Naive thymus-derived CD8-positive, alpha-beta T cell (primary cell): ENCODE measurements around the gene SUPT4H1. TPM values are rescaled to one million over a fixed set of nuclear protein-coding genes. Genes with fewer than 3 reads are reported as not detected.

Source experiments
- ATAC-seq, 2 donors: fragments of 150-1000 bp; cut with Tn5 transposase in 1 of 2; sonication (Bioruptor Pico), chemical (Tn5 transposase) in 1 of 2; 1 replicate in 1 of 2; 2 replicates in 1 of 2; pipeline ENCODE4 v1.10.0; 2021; ENCODE audit warnings: mild to moderate bottlenecking in 2 of 2, moderate library complexity in 2 of 2
- POLR2A ChIA-PET: fragments of 350-600 bp; sonication (Branson Sonifier 250); formaldehyde crosslinking; loops from one replicate; lab custom pipeline; 2021; ENCODE audit warnings: antibody characterized with exemption; lab: Charles Lee
- DNase-seq, 10 donors: peaks; one replicate each; pipeline versions ENCODE4 v3.0.0 to v3.0.0-alpha.2; 2020 to 2022
- H3K27ac Mint-ChIP-seq, 10 donors: one replicate each; pipeline ENCODE4 v1.8.0; 2020 to 2022; ENCODE audit warnings: mild to moderate bottlenecking in 10 of 10, mixed read lengths in 10 of 10, moderate library complexity in 4 of 10, inconsistent platforms in 1 of 10
- H3K27me3 Mint-ChIP-seq, 5 donors: one replicate each; pipeline ENCODE4 v1.8.0; 2021 to 2022; ENCODE audit warnings: mixed read lengths in 5 of 5
- H3K36me3 Mint-ChIP-seq, 3 donors: one replicate each; pipeline ENCODE4 v1.8.0; 2020 to 2022; ENCODE audit warnings: mixed read lengths in 3 of 3, mild to moderate bottlenecking in 2 of 3, inconsistent platforms in 1 of 3
- H3K4me1 Mint-ChIP-seq, 4 donors: one replicate each; pipeline ENCODE4 v1.8.0; 2021 to 2022; ENCODE audit warnings: mixed read lengths in 4 of 4
- H3K4me3 Mint-ChIP-seq, 10 donors: one replicate each; pipeline ENCODE4 v1.8.0; 2020 to 2022; ENCODE audit warnings: mild to moderate bottlenecking in 10 of 10, mixed read lengths in 10 of 10, moderate library complexity in 6 of 10, inconsistent platforms in 1 of 10
- H3K9me3 Mint-ChIP-seq, 9 donors: one replicate each; pipeline ENCODE4 v1.8.0; 2020 to 2022; ENCODE audit warnings: mixed read lengths in 9 of 9, mild to moderate bottlenecking in 3 of 9, inconsistent platforms in 1 of 9, moderate library complexity in 1 of 9
- polyA plus RNA-seq, 3 donors: library from polyadenylated mRNA; unstranded; fragments of 300-500 nt; fragmentation: Illumina TruSeq; gene quantifications; one replicate each; pipeline ENCODE4 v1.2.3, GENCODE V29; 2021
- total RNA-seq, 8 experiments: library from RNA in 2 of 8; stranded (reverse) in 2 of 8; gene quantifications; one replicate each; pipeline ENCODE4 v1.2.3 and lab custom pipeline; 2021 to 2026

Gene SUPT4H1
- total and polyA plus RNA-seq, 5 experiments from 2014 or later, result 58.2 to 97.4 (median 65.9) TPM

- no peak overlapping the region for H3K4me3 Mint-ChIP-seq
- POLR2A ChIA-PET, result interaction anchor here (0.6 to 1.0 kb wide), 4 partner anchors 17 to 52 kb away, joined by 3 read pairs; partner anchors contain the start of gene SUPT4H1
These were observed 17.4 kb upstream of the SUPT4H1 start for GRCh38 chr17:58369214-58370031.

DNA sequence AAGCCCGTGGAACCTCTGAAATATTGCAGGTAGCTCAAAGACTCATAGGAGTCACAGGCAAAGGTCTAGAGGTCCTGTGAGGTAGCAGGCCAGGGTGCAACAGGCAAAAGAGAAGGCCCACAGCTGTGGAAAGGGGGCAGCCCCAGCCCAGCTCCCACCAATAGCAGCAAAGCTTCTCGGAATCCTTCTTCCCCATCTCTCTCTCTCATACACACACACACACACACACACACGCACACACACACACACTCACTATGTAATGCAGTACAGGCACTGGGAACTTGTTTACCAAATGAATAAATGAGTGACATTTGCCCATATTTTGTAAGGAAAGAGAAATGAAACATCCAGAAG lies 16.8 kb upstream of the SUPT4H1 start:
- H3K9me3 Mint-ChIP-seq, result no peaks in the 10 kb centered on the region
- no peak for ATAC-seq
- H3K36me3 Mint-ChIP-seq, result peaks cover 0 to 5% (median 5%) of the 10 kb centered on the region in 3 donors
- peak overlapping the region in 2 of 10 donors; percentile 7 to 85 for H3K27ac Mint-ChIP-seq
- POLR2A ChIA-PET, result interaction anchor here (0.7 kb wide), 1 partner anchor 23 kb away, joined by 3 read pairs; no protein-coding TSS in a partner anchor
- no peaks in the 10 kb centered on the region for H3K27me3 Mint-ChIP-seq
- H3K4me3 Mint-ChIP-seq, result peak overlapping the region in 1 of 10 donors; percentile 42
- no peak for DNase-seq
- H3K4me1 Mint-ChIP-seq, result peaks cover 11 to 42% (median 24%) of the 10 kb centered on the region in 4 donors

More at GRCh38 chr17:58369214-58370031, 17.4 kb upstream of the SUPT4H1 start:
- ATAC-seq, result no peak
- Mint-ChIP-seq H3K4me1 (peaks cover 11 to 42% (median 21%) of the 10 kb centered on the region in 4 donors), H3K27ac (peak overlapping the region in 5 of 10 donors; percentile 7 to 85 (median 60)), H3K36me3 (peaks cover 0 to 5% (median 5%) of the 10 kb centered on the region in 3 donors), H3K27me3 (no peaks in the 10 kb centered on the region), H3K9me3 (no peaks in the 10 kb centered on the region)
- DNase-seq, result no peak

GRCh38 chr17:58367461-58367860 lies 15.5 kb upstream of the SUPT4H1 start:
- no peaks in the 10 kb centered on the region for H3K27me3 Mint-ChIP-seq
- POLR2A ChIA-PET, result interaction anchor here (0.6 kb wide), 1 partner anchor 290 kb away, joined by 3 read pairs; no protein-coding TSS in a partner anchor

DNA sequence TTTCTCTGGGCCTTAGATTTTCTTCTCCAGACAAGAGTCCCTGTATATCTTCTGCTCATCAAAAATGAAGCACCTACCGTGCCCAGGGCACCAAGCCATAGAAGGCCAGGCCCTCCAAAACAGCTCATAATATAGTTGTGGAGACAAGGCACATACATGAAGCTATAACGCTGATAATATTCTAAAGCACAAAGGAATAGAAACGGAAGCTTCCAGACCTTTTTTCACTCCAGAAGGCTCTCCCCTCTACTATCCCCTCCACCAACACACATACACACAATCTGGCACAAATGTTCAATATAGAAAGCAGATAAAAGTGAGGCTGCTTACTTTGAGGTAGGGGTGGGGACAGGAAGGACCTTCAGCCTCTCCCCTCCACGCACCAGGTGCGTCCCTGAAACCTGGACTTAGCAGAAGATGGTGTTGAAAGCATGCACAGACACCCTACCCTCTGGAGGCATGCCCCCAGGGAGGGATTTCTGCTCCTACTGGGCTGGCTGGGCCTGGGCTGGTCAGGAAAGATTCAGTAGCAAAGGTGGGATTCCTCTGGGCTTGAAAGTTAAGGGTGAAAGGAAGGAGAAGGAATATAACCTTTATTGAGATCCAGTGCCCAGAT lies 14.1 kb upstream of the SUPT4H1 start:
- no peak for ATAC-seq
- H3K36me3 Mint-ChIP-seq, result peaks cover 0 to 13% (median 5%) of the 10 kb centered on the region in 3 donors
- POLR2A ChIA-PET, result interaction anchor here (1.0 kb wide), 1 partner anchor 13 kb away, joined by 5 read pairs; no protein-coding TSS in a partner anchor
- no peaks in the 10 kb centered on the region for H3K27me3 Mint-ChIP-seq
- peaks cover 15 to 37% (median 27%) of the 10 kb centered on the region in 4 donors for H3K4me1 Mint-ChIP-seq
- peak overlapping the region in 6 of 10 donors; percentile 3 to 79 (median 32) for H3K27ac Mint-ChIP-seq
- DNase-seq, result no peak
- H3K4me3 Mint-ChIP-seq, result no peak overlapping the region
- H3K9me3 Mint-ChIP-seq, result no peaks in the 10 kb centered on the region

More at GRCh38 chr17:58367461-58367860, 15.5 kb upstream of the SUPT4H1 start:
- Mint-ChIP-seq H3K27ac (no peak overlapping the region), H3K4me3 (no peak overlapping the region), H3K4me1 (peaks cover 13 to 42% (median 27%) of the 10 kb centered on the region in 4 donors), H3K36me3 (peaks cover 0 to 9% (median 5%) of the 10 kb centered on the region in 3 donors), H3K9me3 (no peaks in the 10 kb centered on the region)
- ATAC-seq (no peak), DNase-seq (no peak)

DNA sequence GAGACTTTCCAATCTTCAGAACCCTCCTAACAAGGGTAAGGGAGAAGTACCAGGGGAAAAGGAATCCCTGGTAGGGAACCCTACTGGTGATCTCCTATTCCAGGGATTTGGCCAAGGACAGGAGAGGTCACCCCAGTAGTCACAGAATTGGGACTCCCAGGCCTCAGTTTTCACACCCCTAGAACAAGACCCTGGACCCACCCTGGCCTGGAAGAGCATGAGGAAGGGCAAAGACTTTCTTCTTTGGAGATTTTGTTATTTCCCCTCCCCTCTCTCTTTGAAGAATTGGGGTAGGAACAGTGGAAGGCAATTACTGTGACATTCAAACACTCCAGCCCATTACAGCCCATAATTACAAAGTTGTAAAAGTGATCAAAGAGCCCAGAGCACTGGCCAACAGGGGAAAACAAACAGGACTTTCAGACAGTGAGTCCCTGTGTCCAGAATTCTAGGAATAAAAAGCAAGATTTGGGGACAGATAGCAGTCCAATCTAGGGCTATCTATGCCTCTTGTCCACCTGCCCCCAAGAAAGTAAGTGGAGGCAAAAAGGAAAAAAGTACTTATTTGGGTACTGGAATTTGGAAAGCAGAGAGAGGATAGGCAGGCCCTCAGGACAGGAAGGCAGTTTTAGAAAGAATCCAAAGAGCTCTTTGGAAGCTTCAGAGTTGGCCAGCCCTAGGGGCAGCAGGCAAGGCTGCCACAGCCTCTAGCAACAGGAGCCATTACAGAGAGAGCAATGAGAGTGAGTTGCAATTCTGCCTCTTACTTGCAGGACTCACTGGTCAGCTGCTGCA lies 13.4 kb upstream of the SUPT4H1 start:
- DNase-seq (no peak), ATAC-seq (no peak)
- H3K4me3 Mint-ChIP-seq, result no peak overlapping the region
- H3K9me3 Mint-ChIP-seq, result no peaks in the 10 kb centered on the region
- no peaks in the 10 kb centered on the region for H3K27me3 Mint-ChIP-seq
- H3K36me3 Mint-ChIP-seq, result peaks cover 0 to 11% (median under 1%) of the 10 kb centered on the region in 3 donors
- H3K4me1 Mint-ChIP-seq, result peaks cover 14 to 35% (median 23%) of the 10 kb centered on the region in 4 donors
- POLR2A ChIA-PET, result interaction anchor here (0.8 to 3.4 kb wide), 3 partner anchors 11 to 14 kb away, joined by 3 to 17 read pairs (median 5); partner anchors contain the start of gene SUPT4H1
- H3K27ac Mint-ChIP-seq, result peak overlapping the region in 5 of 10 donors; percentile 15 to 79 (median 43)

- H3K9me3 Mint-ChIP-seq, result no peaks in the 10 kb centered on the region
- H3K27me3 Mint-ChIP-seq, result no peaks in the 10 kb centered on the region
- peaks cover 0 to 11% (median 0%) of the 10 kb centered on the region in 3 donors for H3K36me3 Mint-ChIP-seq
- H3K27ac Mint-ChIP-seq, result peak overlapping the region in 2 of 10 donors; percentile 46 to 55
- H3K4me3 Mint-ChIP-seq, result no peak overlapping the region
- DNase-seq (no peak), ATAC-seq (no peak)
- POLR2A ChIA-PET, result interaction anchor here (0.8 to 3.4 kb wide), 5 partner anchors 10 to 24 kb away, joined by 3 to 17 read pairs (median 5); partner anchors contain the start of gene SUPT4H1
- peaks cover 13 to 32% (median 20%) of the 10 kb centered on the region in 4 donors for H3K4me1 Mint-ChIP-seq
These were observed 12.4 kb upstream of the SUPT4H1 start for GRCh38 chr17:58364270-58364942.

DNA sequence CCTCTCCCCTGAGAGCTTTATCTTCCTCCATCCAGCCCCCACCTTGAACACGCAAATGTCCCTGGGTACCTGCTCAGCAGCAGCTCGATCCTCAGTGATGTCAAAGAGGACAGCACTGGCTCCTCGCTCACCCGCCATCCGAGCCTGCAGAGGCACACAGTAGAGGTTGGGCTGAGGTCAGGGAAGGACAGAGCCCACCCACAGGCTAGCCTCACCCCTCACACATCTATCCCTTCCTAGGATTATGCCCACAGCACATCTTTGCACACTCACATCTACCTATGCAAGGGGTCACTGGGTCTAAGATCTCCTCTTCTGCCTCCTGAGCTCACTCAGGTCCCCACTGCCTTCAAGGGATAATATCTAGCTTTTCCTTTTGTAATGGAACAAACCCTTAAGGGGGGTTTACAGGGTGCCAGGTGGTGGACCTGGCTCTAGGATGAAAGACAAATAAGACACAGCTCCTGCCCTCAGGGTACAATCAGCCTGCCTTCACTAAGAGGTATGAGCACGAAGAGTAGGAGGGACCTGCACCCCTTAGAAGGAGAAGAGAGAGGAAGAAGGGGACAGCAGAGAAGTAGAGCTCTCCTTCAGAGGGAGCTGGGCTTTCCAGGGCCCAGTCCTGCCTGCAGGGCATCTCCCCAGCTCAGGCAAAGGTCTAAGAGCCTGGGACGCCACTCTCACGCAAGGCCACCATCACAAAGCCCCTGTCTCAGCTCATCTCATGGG lies 11.6 kb upstream of the SUPT4H1 start:
- H3K9me3 Mint-ChIP-seq, result no peaks in the 10 kb centered on the region
- no peak overlapping the region for H3K4me3 Mint-ChIP-seq
- peaks cover 0 to 11% (median 0%) of the 10 kb centered on the region in 3 donors for H3K36me3 Mint-ChIP-seq
- H3K4me1 Mint-ChIP-seq, result peaks cover 12 to 29% (median 15%) of the 10 kb centered on the region in 4 donors
- H3K27me3 Mint-ChIP-seq, result no peaks in the 10 kb centered on the region
- POLR2A ChIA-PET, result interaction anchor here (0.7 to 3.4 kb wide), 5 partner anchors 9 to 24 kb away, joined by 3 to 17 read pairs (median 5); partner anchors contain the start of gene SUPT4H1
- no peak for ATAC-seq
- no peak for DNase-seq
- peak overlapping the region in 7 of 10 donors; percentile 15 to 75 (median 47) for H3K27ac Mint-ChIP-seq

GRCh38 chr17:58362368-58363014 lies 10.5 kb upstream of the SUPT4H1 start:
- POLR2A ChIA-PET, result interaction anchor here (0.6 to 3.4 kb wide), 4 partner anchors 8 to 27 kb away, joined by 3 to 17 read pairs (median 4); partner anchors contain the start of gene SUPT4H1
- H3K9me3 Mint-ChIP-seq, result no peaks in the 10 kb centered on the region
- DNase-seq, result no peak
- ATAC-seq, result no peak
- no peaks in the 10 kb centered on the region for H3K27me3 Mint-ChIP-seq
- peaks cover 12 to 29% (median 15%) of the 10 kb centered on the region in 4 donors for H3K4me1 Mint-ChIP-seq
- H3K27ac Mint-ChIP-seq, result peak overlapping the region in 4 of 10 donors; percentile 41 to 75 (median 52)
- H3K36me3 Mint-ChIP-seq, result peaks cover 0 to 11% (median 0%) of the 10 kb centered on the region in 3 donors
- H3K4me3 Mint-ChIP-seq, result no peak overlapping the region

DNA sequence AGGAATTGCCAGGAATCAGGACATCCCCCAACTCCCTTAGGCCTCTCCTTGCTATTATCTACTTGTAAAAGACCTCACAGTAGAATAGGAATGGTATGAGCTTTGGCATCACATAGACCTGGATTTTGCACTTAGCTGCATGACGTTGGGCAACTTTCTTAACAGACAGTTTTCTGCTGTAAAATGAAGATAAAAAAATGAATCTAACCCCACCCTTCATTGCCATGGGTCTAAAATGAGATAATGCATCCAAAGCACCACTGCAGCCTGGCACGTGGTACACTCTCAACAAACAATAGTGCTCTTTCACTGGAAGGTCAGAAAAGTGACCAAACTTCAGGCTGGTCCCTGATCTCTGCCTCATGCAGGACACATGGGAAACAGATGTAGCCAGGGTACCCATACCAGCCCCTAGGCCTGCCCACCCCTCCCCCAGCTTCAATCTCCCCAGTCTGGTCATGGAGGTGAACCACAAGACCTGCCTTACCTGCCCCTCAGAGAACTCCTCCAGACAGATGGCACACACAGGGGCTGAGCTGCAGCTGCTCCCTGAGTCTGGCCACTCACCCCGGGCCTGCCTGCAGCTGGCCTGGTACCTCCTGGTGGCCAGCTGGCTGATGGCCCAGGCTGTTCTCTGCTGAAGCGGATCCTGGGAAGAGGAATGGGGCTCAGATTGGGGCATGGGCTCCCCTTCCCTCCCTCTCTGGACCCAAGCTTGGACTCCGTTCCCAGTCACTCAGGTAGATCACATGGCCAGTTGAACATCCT lies 8.5 kb upstream of the SUPT4H1 start:
- POLR2A ChIA-PET, result interaction anchor here (0.7 to 12.6 kb wide), 4 partner anchors 9 to 270 kb away, joined by 3 to 709 read pairs (median 11); partner anchors contain the start of genes SUPT4H1 and TSPOAP1
- DNase-seq (no peak), ATAC-seq (no peak)
- peaks cover 9 to 29% (median 18%) of the 10 kb centered on the region in 4 donors for H3K4me1 Mint-ChIP-seq
- no peak overlapping the region for H3K4me3 Mint-ChIP-seq
- H3K27me3 Mint-ChIP-seq, result no peaks in the 10 kb centered on the region
- H3K27ac Mint-ChIP-seq, result peak overlapping the region in 2 of 10 donors; percentile 30 to 74
- H3K9me3 Mint-ChIP-seq, result no peaks in the 10 kb centered on the region
- peaks cover 0 to 18% (median 0%) of the 10 kb centered on the region in 3 donors for H3K36me3 Mint-ChIP-seq
